Testis (tissue), 2 donors: ENCODE results near the gene ZNF211.

Source experiments
- CTCF ChIP-seq, 3 experiments: fragments of 450-650 bp in 2 of 3; fragments of 200-600 bp in 1 of 3; sonication (generic) in 1 of 3; IDR thresholded peaks; one replicate each; pipeline ENCODE4 v1.5.1; 2016 to 2019; ENCODE audit warnings: antibody characterized with exemption in 3 of 3, mild to moderate bottlenecking in 2 of 3, moderate library complexity in 1 of 3
- POLR2A ChIP-seq: fragments of 450-650 bp; IDR thresholded peaks from one replicate; pipeline ENCODE4 v1.6.1; 2017; ENCODE audit warnings: antibody characterized with exemption, mild to moderate bottlenecking, moderate library complexity

DNA sequence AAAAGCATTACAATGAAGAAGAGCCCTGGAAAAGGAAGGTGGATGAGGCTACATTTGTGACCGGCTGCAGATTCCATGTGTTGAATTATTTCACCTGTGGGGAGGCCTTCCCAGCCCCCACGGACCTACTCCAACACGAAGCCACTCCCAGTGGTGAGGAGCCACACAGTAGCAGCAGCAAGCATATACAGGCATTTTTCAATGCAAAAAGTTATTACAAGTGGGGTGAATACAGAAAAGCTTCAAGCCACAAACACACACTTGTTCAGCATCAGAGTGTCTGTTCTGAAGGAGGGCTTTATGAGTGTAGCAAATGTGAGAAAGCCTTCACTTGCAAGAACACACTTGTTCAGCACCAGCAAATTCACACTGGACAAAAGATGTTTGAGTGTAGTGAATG is 53.8 kb downstream of the ZNF211 start:
- no peak for TF ChIP-seq CTCF (IDR thresholded peaks at IDR 0.05)
- TF ChIP-seq POLR2A: no peak
